H1 (cell line): Measurements from ENCODE around the gene CDH8. TPM values are rescaled to one million over a fixed set of nuclear protein-coding genes. Genes with fewer than 3 reads are reported as not detected.

ENCODE experiments used
- CTCF ChIA-PET: fragments of 300-600 bp; sonication (Branson Sonifier 250); formaldehyde crosslinking; loops from one replicate; lab custom pipeline; 2021; ENCODE audit not compliant: partially characterized antibody; lab: Charles Lee
- POLR2A ChIA-PET: fragments of 300-600 bp; sonication (Branson Sonifier 250); formaldehyde crosslinking; loops from one replicate; lab custom pipeline; 2021; ENCODE audit warnings: inconsistent platforms; ENCODE audit not compliant: partially characterized antibody; lab: Charles Lee
- DNase-seq, 2 experiments: peaks; one replicate each; pipeline versions ENCODE4 v3.0.0 to v3.0.0-alpha.2; 2010 to 2022; ENCODE audit warnings: low spot score in 2 of 2, low read depth in 1 of 2, mixed read lengths in 1 of 2
- FAIRE-seq: peaks from 2 replicates; lab custom pipeline; 2011; peaks lifted over from hg19 to GRCh38; lab: Jason Lieb, UNC
- H2AFZ ChIP-seq: 2 replicates; pipeline ENCODE4 v1.8.1; 2012; ENCODE audit warnings: low read length, inconsistent platforms
- H2AK5ac ChIP-seq: 2 replicates; pipeline ENCODE4 v1.6.1; 2013; ENCODE audit warnings: low read depth, low read length
- H2BK120ac ChIP-seq: replicated peaks from 2 replicates; pipeline ENCODE3; 2013; ENCODE audit warnings: low read depth, low read length, inconsistent platforms
- H2BK12ac ChIP-seq: 2 replicates; pipeline ENCODE4 v1.6.1; 2013; ENCODE audit warnings: low read depth, low read length
- H2BK15ac ChIP-seq: 2 replicates; pipeline ENCODE4 v1.6.1; 2013; ENCODE audit warnings: low read length
- H2BK20ac ChIP-seq: 2 replicates; pipeline ENCODE4 v1.6.1; 2013; ENCODE audit warnings: low read length
- H2BK5ac ChIP-seq: 2 replicates; pipeline ENCODE4 v1.6.1; 2013; ENCODE audit warnings: low read depth, low read length
- H3K14ac ChIP-seq: 2 replicates; pipeline ENCODE4 v1.6.1; 2013; ENCODE audit warnings: inconsistent platforms; ENCODE audit not compliant: insufficient read length
- H3K18ac ChIP-seq: 2 replicates; pipeline ENCODE4 v1.6.1; 2013; ENCODE audit warnings: low read length; ENCODE audit errors: extremely low read depth
- H3K23ac ChIP-seq: 2 replicates; pipeline ENCODE4 v1.6.1; 2013; ENCODE audit warnings: inconsistent platforms; ENCODE audit not compliant: insufficient read length
- H3K23me2 ChIP-seq: 2 replicates; pipeline ENCODE4 v1.6.1; 2013; ENCODE audit warnings: low read depth, low read length
- H3K27ac ChIP-seq: 2 replicates; pipeline ENCODE4 v1.6.1; 2011; ENCODE audit warnings: low read depth, low read length, inconsistent platforms
- H3K27me3 ChIP-seq, 4 experiments: replicated peaks in 1 of 4; 1 replicate in 1 of 4; 2 replicates in 3 of 4; pipeline versions ENCODE4 v1.6.1 to v1.8.1; 2011 to 2013; ENCODE audit warnings: low read length in 3 of 4, mild to moderate bottlenecking in 3 of 4, inconsistent platforms in 2 of 4, mixed read lengths in 2 of 4, moderate library complexity in 1 of 4; ENCODE audit not compliant: control insufficient read depth in 3 of 4, insufficient read depth in 3 of 4; ENCODE audit errors: extremely low read depth in 1 of 4
- H3K36me3 ChIP-seq, 4 experiments: 2 replicates each; pipeline versions ENCODE4 v1.6.1 to v1.8.1; 2011 to 2013; ENCODE audit warnings: mild to moderate bottlenecking in 4 of 4, low read length in 3 of 4, moderate library complexity in 2 of 4, control low read depth in 1 of 4, inconsistent platforms in 1 of 4; ENCODE audit not compliant: insufficient read depth in 4 of 4, control insufficient read depth in 2 of 4
- H3K4ac ChIP-seq: replicated peaks from 2 replicates; pipeline ENCODE3; 2013; ENCODE audit warnings: low read length, low read depth, mixed read lengths, inconsistent platforms; ENCODE audit not compliant: insufficient read length
- H3K4me1 ChIP-seq, 4 experiments: replicated peaks in 1 of 4; 1 replicate in 1 of 4; 2 replicates in 3 of 4; pipeline versions ENCODE4 v1.6.1 to v1.8.1; 2011 to 2013; ENCODE audit warnings: low read length in 3 of 4, inconsistent platforms in 2 of 4, mixed read lengths in 1 of 4; ENCODE audit not compliant: insufficient read depth in 4 of 4, control insufficient read depth in 3 of 4
- H3K4me2 ChIP-seq, 2 experiments: 2 replicates each; pipeline versions ENCODE4 v1.6.1 to v1.8.1; 2011 to 2013; ENCODE audit warnings: low read depth in 2 of 2, low read length in 2 of 2, control low read depth in 1 of 2, inconsistent platforms in 1 of 2, mild to moderate bottlenecking in 1 of 2; ENCODE audit not compliant: insufficient read depth in 1 of 2
- H3K4me3 ChIP-seq, 4 experiments: fragments of 200-600, 300-600 bp in 1 of 4; sonication (generic), shearing (Covaris generic), sonication (Bioruptor Twin) in 1 of 4; 2 replicates each; pipeline versions ENCODE4 v1.5.1 to v1.8.1; 2011 to 2016; ENCODE audit warnings: low read length in 4 of 4, low read depth in 3 of 4, control low read depth in 2 of 4, inconsistent platforms in 2 of 4, mild to moderate bottlenecking in 2 of 4, mixed read lengths in 1 of 4, moderate library complexity in 1 of 4; ENCODE audit not compliant: insufficient read depth in 2 of 4; ENCODE audit errors: extremely low read depth in 1 of 4
- H3K56ac ChIP-seq: replicated peaks from 2 replicates; pipeline ENCODE3; 2013; ENCODE audit warnings: low read depth, mild to moderate bottlenecking, mixed read lengths, low read length, inconsistent platforms; ENCODE audit not compliant: insufficient read length
- H3K79me1 ChIP-seq: 2 replicates; pipeline ENCODE4 v1.6.1; 2013; ENCODE audit warnings: low read depth, low read length, control low read depth
- H3K79me2 ChIP-seq, 2 experiments: 2 replicates each; pipeline versions ENCODE4 v1.6.1 to v1.8.1; 2012 to 2013; ENCODE audit warnings: low read length in 2 of 2, mild to moderate bottlenecking in 2 of 2, inconsistent platforms in 1 of 2; ENCODE audit not compliant: insufficient read depth in 2 of 2, control insufficient read depth in 1 of 2
- H3K9ac ChIP-seq, 4 experiments: replicated peaks in 1 of 4; 1 replicate in 1 of 4; 2 replicates in 3 of 4; pipeline versions ENCODE4 v1.6.1 to v1.8.1; 2011 to 2013; ENCODE audit warnings: low read depth in 3 of 4, low read length in 3 of 4, control low read depth in 2 of 4, mild to moderate bottlenecking in 2 of 4, moderate library complexity in 2 of 4, inconsistent platforms in 1 of 4; ENCODE audit errors: extremely low read depth in 1 of 4
- H3K9me3 ChIP-seq, 2 experiments: 2 replicates each; pipeline versions ENCODE4 v1.6.1 to v1.8.1; 2012 to 2013; ENCODE audit warnings: mild to moderate bottlenecking in 2 of 2, moderate library complexity in 2 of 2, control low read depth in 1 of 2, inconsistent platforms in 1 of 2, low read depth in 1 of 2, low read length in 1 of 2, mixed read lengths in 1 of 2; ENCODE audit not compliant: insufficient read depth in 2 of 2
- H4K20me1 ChIP-seq, 2 experiments: replicated peaks in 1 of 2; 2 replicates each; pipeline versions ENCODE3 to v1.8.1; 2011 to 2013; ENCODE audit warnings: inconsistent platforms in 2 of 2, low read length in 2 of 2, mild to moderate bottlenecking in 1 of 2; ENCODE audit not compliant: insufficient read depth in 2 of 2, control insufficient read depth in 1 of 2
- H4K5ac ChIP-seq: 2 replicates; pipeline ENCODE4 v1.6.1; 2013; ENCODE audit warnings: low read length, low read depth, mixed read lengths, inconsistent platforms; ENCODE audit not compliant: insufficient read length
- H4K8ac ChIP-seq: 2 replicates; pipeline ENCODE4 v1.8.0; 2013; ENCODE audit warnings: mild to moderate bottlenecking, moderate library complexity, low read length, inconsistent platforms; ENCODE audit not compliant: insufficient read depth; ENCODE audit errors: extremely low read depth
- H4K91ac ChIP-seq: replicated peaks from 2 replicates; pipeline ENCODE3; 2013; ENCODE audit warnings: low read length, mixed read lengths, inconsistent platforms; ENCODE audit not compliant: insufficient read length
- CEBPB ChIP-seq: IDR thresholded peaks from 2 replicates; pipeline ENCODE4 v1.6.1; 2012; ENCODE audit warnings: low read depth, low read length
- CHD2 ChIP-seq: IDR thresholded peaks from 2 replicates; pipeline ENCODE4 v1.6.1; 2012; ENCODE audit warnings: low read length, improper control_type of control experiment
- CTBP2 ChIP-seq: IDR thresholded peaks from 2 replicates; pipeline ENCODE4 v1.7.0; 2011; ENCODE audit warnings: borderline replicate concordance, mild to moderate bottlenecking, moderate library complexity, mixed read lengths, low read length; ENCODE audit not compliant: insufficient read depth, insufficient read length
- E2F6 ChIP-seq: IDR thresholded peaks from 2 replicates; pipeline ENCODE4 v1.6.1; 2012; ENCODE audit warnings: inconsistent platforms
- EGR1 ChIP-seq: IDR thresholded peaks from 2 replicates; pipeline ENCODE4 v1.6.1; 2011; ENCODE audit warnings: low read depth, low read length, borderline replicate concordance
- FOSL1 ChIP-seq: IDR thresholded peaks from 2 replicates; pipeline ENCODE4 v1.6.1; 2011; ENCODE audit warnings: mild to moderate bottlenecking, low read depth, low read length, moderate library complexity; ENCODE audit not compliant: insufficient read depth
- HDAC2 ChIP-seq, 2 experiments: fragments of 300-600 bp in 1 of 2; sonication (generic) in 1 of 2; IDR thresholded peaks; 2 replicates each; pipeline ENCODE4 v1.6.1; 2011 to 2012; ENCODE audit warnings: low read depth in 2 of 2, low read length in 2 of 2, mild to moderate bottlenecking in 2 of 2, moderate library complexity in 2 of 2, borderline replicate concordance in 1 of 2, inconsistent platforms in 1 of 2
- JUND ChIP-seq: IDR thresholded peaks from 2 replicates; pipeline ENCODE4 v1.6.1; 2011; ENCODE audit warnings: mild to moderate bottlenecking, improper control_type of control experiment, low read length
- KDM5A ChIP-seq: fragments of 200-600 bp; IDR thresholded peaks from 2 replicates; pipeline ENCODE4 v1.7.1; 2012; ENCODE audit warnings: mild to moderate bottlenecking, low read length, inconsistent platforms, mixed read lengths
- POLR2A ChIP-seq, 2 experiments: IDR thresholded peaks; 1 replicate in 1 of 2; 2 replicates in 1 of 2; pipeline ENCODE4 v1.6.1; 2011; ENCODE audit warnings: low read depth in 2 of 2, low read length in 2 of 2, mild to moderate bottlenecking in 2 of 2; ENCODE audit errors: control extremely low read depth in 1 of 2
- TAF7 ChIP-seq: optimal IDR thresholded peaks from 2 replicates; pipeline ENCODE3; 2011; ENCODE audit warnings: low read depth, mild to moderate bottlenecking, inconsistent platforms, low read length, moderate library complexity, borderline replicate concordance
- TEAD4 ChIP-seq: IDR thresholded peaks from 2 replicates; pipeline ENCODE4 v1.6.1; 2012; ENCODE audit warnings: low read depth, low read length, inconsistent platforms, mixed read lengths
- WGBS, 2 experiments: shearing (Covaris generic) in 1 of 2; methylation state at CpG; one replicate each; pipeline versions ENCODE4 v1.1.6 to v1.1.7; 2013 to 2015; ENCODE audit warnings: low lambda C conversion rate in 2 of 2, mixed read lengths in 2 of 2, inconsistent platforms in 1 of 2, low coverage in 1 of 2, missing lambda C conversion rate in 1 of 2; ENCODE audit not compliant: insufficient replicate concordance in 2 of 2, insufficient coverage in 1 of 2, insufficient read length in 1 of 2; ENCODE audit errors: extremely low coverage in 1 of 2, missing lambda C conversion rate in 1 of 2; 5-methylcytosine and 5-hydroxymethylcytosine counted together
- polyA plus RNA-seq, 7 experiments: library from polyadenylated mRNA; depleted of rRNA in 3 of 7; stranded (reverse) in 5 of 7; unstranded in 2 of 7; fragments of >200 nt in 5 of 7; fragments of 200-250 nt in 2 of 7; gene quantifications; 1 replicate in 5 of 7; 2 replicates in 1 of 7; 4 replicates in 1 of 7; pipeline versions ENCODE4 v1.2.1 to v1.2.3, GENCODE V29; 2011 to 2013; ENCODE audit warnings: missing spikeins in 2 of 7, mixed read lengths in 2 of 7
- total RNA-seq: library from RNA; stranded (reverse); fragmentation: NEBNext Ultra II Directional; extraction: Animal tissue kit (Norgen Biotek cat#: 25700); gene quantifications from 2 replicates; pipeline ENCODE4 v1.2.1, GENCODE V29; 2021

The CDH8 gene
- total and polyA plus RNA-seq, 2 of the 8 experiments (the other 6 are each of a cell fraction or from before 2014, with no cell fraction given): 7.7 to 8.4 TPM

- no peak overlapping the region for H4K8ac ChIP-seq
- H2BK20ac ChIP-seq: no peak overlapping the region
- H3K9me3 ChIP-seq: no peaks in the 10 kb centered on the region
- no peak for DNase-seq
- no peak overlapping the region for H3K18ac ChIP-seq
- H3K36me3 ChIP-seq: no peaks in the 10 kb centered on the region
- H3K79me1 ChIP-seq: no peaks in the 10 kb centered on the region
- ChIA-PET CTCF (no interaction called here), POLR2A (no interaction called here)
- no peak for FAIRE-seq
- no peaks in the 10 kb centered on the region for H3K79me2 ChIP-seq
- WGBS, 2 experiments: 77% methylated on average over 2 of the region's 2 CpGs; no CpG with 5 or more reads in 1 of the 2 experiments
- no peak overlapping the region for H2AK5ac ChIP-seq
- H2BK12ac ChIP-seq: no peak overlapping the region
- no peak overlapping the region for H4K91ac ChIP-seq
- H3K14ac ChIP-seq: no peak overlapping the region
- H4K5ac ChIP-seq: no peak overlapping the region
- H4K20me1 ChIP-seq: no peaks in the 10 kb centered on the region
- no peak overlapping the region for H3K23ac ChIP-seq
- H3K4me2 ChIP-seq: no peak overlapping the region
- no peaks in the 10 kb centered on the region for H3K23me2 ChIP-seq
- H3K56ac ChIP-seq: no peak overlapping the region
- no peak overlapping the region for H3K27ac ChIP-seq
- H3K4me3 ChIP-seq: no peak overlapping the region
- no peak overlapping the region for H2BK5ac ChIP-seq
- H3K27me3 ChIP-seq: no peaks in the 10 kb centered on the region
- peaks cover 0 to 4% (median 1%) of the 10 kb centered on the region in 4 experiments; a peak in 3 of 7 replicates for H3K4me1 ChIP-seq
- no peak overlapping the region for H3K4ac ChIP-seq
- H2BK15ac ChIP-seq: no peak overlapping the region
- no peak overlapping the region for H3K9ac ChIP-seq
- no peak overlapping the region for H2BK120ac ChIP-seq
- no peak overlapping the region for H2AFZ ChIP-seq
- TF ChIP-seq FOSL1: no peak
- no peak for TF ChIP-seq TAF7
- no peak for TF ChIP-seq CHD2
- TF ChIP-seq CTBP2: no peak
- no peak for TF ChIP-seq EGR1
- no peak for TF ChIP-seq CEBPB
- no peak for TF ChIP-seq JUND
- TF ChIP-seq POLR2A (IDR thresholded peaks at IDR 0.05; ENCODE audit: control extremely low read depth in 1 of 2, low read depth in 2 of 2, low read length in 2 of 2): no peak
- no peak for TF ChIP-seq KDM5A
- TF ChIP-seq HDAC2 (IDR thresholded peaks at IDR 0.05; ENCODE audit: borderline replicate concordance in 1 of 2, low read depth in 2 of 2, low read length in 2 of 2): no peak
- no peak for TF ChIP-seq TEAD4
- TF ChIP-seq E2F6: no peak
These were observed 202.2 kb downstream of the CDH8 start for GRCh38 chr16:61834082-61834481.
